GM18517 (cell line): ENCODE results near the gene AP3B2.
"Not testable (repeated sequence)": the region's sequence is repeated elsewhere in the genome, so short reads cannot be mapped to it uniquely, and the experiment has no call there.

Source experiments
- ATAC-seq: cut with Tn5 transposase; IDR thresholded peaks from one replicate; pipeline ENCODE4 v1.9.1; 2021; ENCODE audit warnings: mild to moderate bottlenecking, moderate library complexity; ENCODE audit not compliant: unreplicated experiment

AP3B2 gene

GRCh38 chr15:82709421-82710207 lies at the start of gene AP3B2:
TSS of gene AP3B2 (minus strand) at chr15:82709875. CDS start at chr15:82709706, 169 bp downstream.
- ATAC-seq = peak; percentile 76

DNA sequence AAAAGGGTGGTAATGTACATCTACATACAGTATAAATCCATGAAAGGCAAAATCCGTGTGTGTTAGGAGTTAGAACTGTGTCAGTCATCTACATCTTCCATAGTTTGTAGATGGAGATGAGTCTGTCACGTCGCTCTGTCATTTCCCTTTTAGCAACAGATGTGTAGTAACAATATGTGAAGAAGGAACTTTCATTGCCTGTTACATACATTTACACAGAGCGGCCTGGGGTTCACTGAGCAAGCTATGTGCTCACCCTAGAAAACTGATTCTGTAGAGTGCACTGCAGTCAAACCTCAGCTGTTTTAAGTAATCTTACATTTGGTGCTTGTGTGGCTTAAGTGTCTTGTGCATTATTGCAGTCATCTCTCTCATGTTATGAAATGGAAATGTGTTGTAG lies 41.6 kb upstream of the AP3B2 start:
- ATAC-seq = no peak

DNA sequence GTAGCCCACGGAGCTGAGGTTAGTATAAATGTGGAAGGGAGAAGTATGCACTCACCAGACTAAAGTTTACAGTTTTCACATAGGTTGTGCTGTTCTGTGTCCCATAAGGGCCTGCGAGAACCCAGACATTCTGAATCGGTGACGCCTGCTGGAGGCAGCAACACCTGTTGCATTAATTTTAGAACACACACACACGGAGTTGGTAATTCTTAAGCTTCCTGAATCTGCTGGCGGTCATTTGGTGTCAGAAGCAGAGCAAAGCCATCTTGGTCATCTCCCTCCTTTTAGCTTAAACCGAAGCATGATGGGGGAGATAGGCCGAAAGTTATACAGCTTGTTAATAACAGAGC lies 41.1 kb upstream of the AP3B2 start:
- ATAC-seq = peak; percentile 22

DNA sequence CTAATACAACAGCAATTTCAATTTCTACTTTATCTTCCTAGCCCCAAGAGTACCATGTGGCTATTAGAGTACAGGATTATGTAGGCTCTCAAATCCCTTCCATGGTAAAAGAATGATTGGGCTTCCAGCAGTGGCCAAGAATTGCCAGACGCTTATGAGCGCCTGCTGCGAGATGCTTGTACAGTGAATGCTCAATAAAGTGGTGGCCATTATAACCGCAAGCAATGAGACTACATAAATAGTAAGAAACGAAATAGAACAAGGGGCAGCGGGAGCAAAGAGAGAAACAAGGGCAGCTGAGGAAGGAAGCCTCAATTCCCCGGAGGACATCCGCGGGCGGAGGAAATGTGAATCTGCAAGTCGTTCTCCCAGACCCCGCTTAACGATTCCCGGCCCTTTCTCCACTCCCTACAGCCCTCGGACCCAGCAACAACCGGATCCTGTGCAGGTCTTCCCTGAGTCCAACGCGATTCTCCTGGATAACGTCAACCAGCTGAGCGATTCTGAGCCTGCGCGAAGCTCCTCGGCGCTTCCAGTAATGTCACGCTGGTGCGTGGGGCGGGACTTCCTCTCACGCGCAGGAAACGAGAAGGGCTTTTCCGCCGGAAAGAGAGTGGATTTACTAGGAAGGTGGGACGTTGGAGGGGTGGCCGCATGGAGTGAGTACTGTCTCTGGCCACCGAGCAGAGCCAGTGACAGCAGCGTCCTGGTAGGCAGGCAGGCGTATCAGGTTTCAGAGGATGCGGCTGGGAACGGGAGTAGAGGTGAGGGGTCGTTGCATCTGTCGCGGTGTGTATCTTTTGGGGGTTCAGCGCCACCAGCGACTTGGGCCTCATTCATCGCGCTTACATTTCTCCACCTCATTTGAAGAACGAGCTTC lies 40.5 kb upstream of the AP3B2 start:
- ATAC-seq = peak; percentile 86

GRCh38 chr15:82748315-82748714 lies 38.6 kb upstream of the AP3B2 start:
- no peak for ATAC-seq

GRCh38 chr15:82743810-82744209 lies 34.1 kb upstream of the AP3B2 start:
- no peak for ATAC-seq

DNA sequence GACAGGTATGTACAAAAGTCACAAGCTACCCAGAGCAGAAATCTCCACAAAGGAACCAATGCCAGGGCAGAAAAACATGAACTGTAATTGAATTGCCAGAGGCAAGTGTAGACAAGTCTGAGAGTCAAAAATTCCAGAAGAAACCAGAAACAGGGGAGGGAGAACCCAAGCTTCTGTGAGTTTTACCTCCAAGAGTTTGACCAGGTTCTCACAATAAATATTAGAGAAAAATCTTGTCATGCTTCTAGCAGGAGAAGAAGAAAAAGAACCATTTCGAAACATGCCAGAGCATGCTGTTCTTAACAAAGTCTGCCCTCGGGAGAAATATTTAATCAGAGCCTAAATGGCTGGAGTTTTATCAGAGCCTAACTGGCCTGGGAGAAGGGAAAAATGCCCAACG lies 32.5 kb upstream of the AP3B2 start:
- ATAC-seq = no peak

- no peak for ATAC-seq
These were observed 29.4 kb upstream of the AP3B2 start for GRCh38 chr15:82739086-82739485.

DNA sequence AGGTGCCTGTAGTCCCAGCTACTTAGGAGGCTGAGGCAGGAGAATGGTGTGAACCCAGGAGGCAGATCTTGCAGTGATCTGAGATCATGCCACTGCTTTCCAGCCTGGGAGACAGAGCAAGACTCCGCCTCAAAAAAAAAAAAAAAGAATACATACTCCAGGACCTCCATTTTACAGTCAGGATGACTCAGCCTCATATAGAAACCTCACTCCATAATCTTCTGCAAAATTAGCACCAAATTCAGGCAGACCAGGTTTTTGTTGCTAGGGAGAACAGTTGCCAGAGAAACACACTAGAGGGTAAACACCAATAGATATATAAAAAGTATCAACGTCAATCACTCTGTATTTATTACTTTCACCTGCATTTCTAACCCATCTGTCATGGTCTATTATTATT lies 28.3 kb upstream of the AP3B2 start:
- ATAC-seq = no peak

GRCh38 chr15:82731527-82731926 lies 21.9 kb upstream of the AP3B2 start:
- no peak for ATAC-seq

- no peak for ATAC-seq
These were observed 20.4 kb upstream of the AP3B2 start for GRCh38 chr15:82730022-82730530.

DNA sequence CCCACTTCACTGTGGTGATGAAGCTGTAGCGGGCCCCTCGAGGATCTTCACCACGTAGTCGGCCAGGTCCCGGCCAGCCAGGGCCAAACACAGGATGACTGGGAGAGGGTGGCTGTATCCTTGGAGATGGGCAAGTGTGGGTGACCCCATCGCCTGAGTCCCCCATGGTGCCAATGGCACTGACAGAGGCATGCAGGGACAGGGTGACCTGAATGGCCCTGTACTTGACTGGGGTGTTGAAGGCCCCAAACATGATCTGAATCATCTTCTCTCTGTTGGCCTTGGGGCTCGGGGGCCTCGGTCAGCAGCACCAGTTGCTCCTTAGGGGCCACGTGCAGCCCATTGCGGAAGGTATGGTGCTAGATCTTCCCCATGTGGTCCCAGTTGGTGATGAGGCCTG lies 17.1 kb upstream of the AP3B2 start:
- ATAC-seq = no peak

GRCh38 chr15:82715003-82715402 lies 5.3 kb upstream of the AP3B2 start:
- no peak for ATAC-seq

DNA sequence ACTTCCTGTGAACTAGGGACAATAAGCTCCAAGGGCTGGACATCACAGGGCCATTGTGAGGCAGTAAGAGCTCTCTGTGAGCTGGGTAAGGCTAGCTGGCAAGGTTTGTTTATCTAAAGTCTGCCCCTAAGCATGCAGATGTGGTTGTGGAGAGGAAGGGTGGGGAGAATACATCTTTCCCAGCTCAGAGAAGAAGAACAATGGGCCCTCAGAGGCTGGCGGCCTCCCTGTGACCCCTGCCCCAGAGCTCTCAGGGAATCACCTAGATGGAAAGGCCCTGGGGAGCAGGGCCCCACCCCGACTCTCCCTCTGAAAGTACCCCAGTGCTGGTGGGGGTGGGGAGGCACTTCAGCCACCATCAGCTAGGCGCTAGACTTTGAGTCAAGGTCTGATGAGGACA lies 4.3 kb upstream of the AP3B2 start:
- ATAC-seq = no peak

GRCh38 chr15:82712036-82712435 lies 2.4 kb upstream of the AP3B2 start:
- no peak for ATAC-seq

GRCh38 chr15:82710926-82711490 lies 1.3 kb upstream of the AP3B2 start:
- no peak for ATAC-seq

- ATAC-seq = no peak
These were observed 507 bp upstream of the AP3B2 start for GRCh38 chr15:82710208-82710555.

- ATAC-seq = no peak
These were observed 624 bp downstream of the AP3B2 start for GRCh38 chr15:82709081-82709420.

DNA sequence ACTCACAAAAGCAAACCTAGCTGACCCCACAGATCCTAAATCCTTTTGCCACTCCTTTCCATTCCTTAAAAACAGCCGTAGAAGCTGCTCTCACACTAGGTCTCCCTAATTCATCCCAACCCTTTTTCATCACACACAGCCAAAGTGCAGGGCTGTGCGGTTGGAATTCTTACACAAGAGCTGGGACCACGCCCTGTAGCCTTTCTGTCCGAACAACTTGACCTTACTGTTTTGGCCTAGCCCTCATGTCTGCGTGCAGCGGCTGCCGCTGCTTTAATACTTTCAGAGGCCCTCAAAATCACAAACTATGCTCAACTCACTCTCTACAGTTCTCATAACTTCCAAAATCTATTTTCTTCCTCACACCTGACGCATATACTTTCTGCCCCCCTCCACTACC lies 3.8 kb downstream of the AP3B2 start:
- ATAC-seq = not testable (repeated sequence)

DNA sequence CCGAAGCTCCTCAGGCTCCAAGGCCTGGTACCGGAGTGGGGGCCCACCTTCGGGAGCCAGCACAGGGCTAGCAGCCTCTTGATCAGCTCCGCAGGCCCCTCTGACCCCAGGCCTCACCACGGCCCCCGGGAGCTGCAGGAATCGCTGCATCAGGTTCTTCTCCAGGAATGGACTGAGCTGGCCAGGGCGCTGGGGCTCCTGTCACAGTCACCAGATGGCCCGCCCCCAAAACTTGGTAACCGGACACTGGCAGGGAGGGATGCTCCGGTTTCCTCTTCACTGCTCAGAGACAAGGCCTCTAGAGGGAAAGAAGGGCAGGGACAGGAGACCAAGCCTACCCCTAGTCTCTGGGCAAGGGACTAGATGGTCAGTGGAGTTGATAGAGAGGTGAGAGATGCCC lies 9.9 kb downstream of the AP3B2 start:
- no peak for ATAC-seq

GRCh38 chr15:82698711-82699345 lies 10.8 kb downstream of the AP3B2 start:
- ATAC-seq = no peak
